NCI-H226 (cell line): Measurements from ENCODE around the gene TP53I11.

Experiments
- DNase-seq: peaks from one replicate; pipeline ENCODE4 v3.0.0-alpha.2; 2015

Gene TP53I11, protein sequence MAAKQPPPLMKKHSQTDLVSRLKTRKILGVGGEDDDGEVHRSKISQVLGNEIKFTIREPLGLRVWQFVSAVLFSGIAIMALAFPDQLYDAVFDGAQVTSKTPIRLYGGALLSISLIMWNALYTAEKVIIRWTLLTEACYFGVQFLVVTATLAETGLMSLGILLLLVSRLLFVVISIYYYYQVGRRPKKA

DNA sequence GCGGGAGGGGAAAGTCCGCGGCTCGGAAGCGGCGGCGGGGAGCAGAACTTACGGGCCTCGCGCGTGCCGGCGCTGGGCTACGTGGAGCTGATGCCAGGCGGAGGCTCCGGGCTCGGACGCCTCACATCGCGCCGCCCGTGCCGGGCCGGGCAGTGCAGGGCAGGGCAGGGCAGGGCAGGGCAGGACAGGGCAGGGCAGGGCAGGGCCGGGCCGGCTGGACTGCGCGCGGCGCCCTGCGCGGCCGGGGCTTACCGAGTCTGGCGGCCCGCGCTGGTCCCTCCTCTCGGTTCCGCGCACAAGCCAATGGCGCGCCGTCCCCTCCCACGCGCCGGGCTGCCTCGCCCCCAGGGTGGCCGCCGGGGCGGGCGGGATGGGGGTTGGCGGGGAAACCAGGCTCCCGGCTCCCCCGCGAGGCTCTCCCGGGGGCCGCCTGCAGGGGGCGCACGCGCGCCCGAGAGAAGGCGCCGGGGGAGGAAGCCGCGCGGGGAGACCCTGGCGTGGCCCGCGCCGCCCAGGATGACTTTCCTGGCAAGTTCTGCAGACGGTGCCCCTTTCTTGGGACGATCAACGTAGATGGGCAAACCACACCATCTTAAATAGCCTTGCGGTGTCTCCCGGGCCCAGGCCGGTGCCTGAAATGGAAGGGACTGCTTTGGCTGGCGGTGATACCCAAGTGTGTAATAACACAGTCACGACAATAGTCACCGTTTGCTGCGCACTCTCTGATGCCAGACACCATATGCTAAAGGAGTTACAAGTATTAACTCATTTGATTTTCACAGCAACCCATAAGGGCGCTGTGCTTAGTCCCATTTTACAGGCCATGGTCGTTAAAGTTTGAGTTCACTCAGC lies at the start of gene TP53I11:
Gene TP53I11 (minus strand): TSS at position 259 of the 852 bp plus-strand sequence. CDS start 12,548 bp downstream, outside the sequence.
- DNase-seq: peak; percentile 76

DNA sequence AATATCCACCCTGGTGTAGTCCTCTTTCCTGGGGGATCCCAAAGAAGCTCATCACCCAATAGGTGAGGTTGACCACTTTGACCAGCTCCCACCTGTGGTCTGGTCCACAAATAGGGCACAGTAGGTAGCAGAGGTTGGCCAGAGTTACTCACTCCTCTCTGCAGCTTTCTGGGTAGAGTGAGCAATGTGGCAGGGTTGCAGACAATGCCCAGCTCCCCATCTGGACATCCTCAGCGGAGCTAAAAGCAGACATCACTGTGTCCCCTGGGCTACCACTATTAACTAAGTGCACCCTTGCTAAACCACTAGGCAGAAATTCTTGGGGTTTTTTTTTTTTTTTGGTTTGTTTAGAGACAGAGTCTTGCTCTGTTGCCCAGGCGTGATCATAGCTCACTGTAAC lies 48.4 kb upstream of the TP53I11 start:
- DNase-seq: no peak

DNA sequence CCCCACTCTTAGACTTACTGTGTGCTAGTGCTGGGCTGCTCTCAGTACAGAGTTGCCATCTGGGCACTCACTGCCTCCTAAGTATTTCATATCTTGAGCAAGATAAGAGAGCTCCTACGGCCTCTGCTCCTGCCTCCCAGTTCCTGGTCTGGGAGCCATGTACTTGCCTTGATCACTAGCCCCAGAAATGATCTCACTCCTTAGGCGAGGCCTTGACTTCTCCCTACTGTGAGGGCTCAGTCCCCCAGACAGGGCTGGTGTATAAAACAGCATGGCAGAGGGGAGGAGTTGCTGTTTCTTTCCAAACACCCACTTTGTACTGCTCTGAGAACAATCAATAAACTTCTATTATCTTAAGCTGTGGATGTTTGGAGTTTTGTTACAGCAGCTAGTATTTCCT lies 47.4 kb upstream of the TP53I11 start:
- no peak for DNase-seq

DNA sequence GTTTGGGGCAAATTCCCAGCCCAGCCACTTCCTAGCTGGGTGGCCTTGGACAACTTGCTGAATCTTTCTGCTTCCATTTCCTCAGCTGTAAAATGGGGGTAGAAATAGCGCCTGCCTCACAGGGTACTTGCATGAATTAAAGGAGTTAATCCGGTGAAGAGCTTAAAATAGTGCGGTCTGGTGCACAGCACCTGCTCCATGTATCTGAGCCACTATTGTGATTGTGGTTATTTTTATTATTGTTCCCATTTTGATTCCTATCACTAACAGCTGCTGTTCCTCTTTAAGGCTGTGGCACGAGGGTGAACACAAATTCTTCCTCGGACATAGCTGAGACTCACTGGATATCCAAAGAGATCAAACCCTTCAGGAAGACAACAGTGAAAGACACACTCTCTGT lies 46.9 kb upstream of the TP53I11 start:
- DNase-seq: no peak

DNA sequence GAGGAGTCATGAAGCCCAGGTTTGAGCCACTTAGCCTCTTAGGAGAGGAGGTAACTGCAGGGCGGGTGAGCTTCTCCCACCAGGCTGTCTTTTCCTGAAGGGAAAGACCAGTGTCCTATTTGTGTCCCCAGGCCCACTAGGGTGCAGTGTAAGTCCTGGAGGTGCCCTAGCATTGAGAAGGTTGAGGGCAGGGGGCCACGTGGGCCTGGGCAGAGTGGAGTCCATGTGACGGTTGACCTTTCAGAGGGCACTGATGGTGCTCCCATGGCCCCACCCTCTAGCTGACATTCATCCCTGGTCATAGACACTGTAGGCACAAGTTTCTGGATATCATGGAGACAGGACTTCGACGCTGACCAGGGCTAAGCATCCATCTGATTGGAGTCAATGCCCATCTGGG lies 44.1 kb upstream of the TP53I11 start:
- DNase-seq: no peak

DNA sequence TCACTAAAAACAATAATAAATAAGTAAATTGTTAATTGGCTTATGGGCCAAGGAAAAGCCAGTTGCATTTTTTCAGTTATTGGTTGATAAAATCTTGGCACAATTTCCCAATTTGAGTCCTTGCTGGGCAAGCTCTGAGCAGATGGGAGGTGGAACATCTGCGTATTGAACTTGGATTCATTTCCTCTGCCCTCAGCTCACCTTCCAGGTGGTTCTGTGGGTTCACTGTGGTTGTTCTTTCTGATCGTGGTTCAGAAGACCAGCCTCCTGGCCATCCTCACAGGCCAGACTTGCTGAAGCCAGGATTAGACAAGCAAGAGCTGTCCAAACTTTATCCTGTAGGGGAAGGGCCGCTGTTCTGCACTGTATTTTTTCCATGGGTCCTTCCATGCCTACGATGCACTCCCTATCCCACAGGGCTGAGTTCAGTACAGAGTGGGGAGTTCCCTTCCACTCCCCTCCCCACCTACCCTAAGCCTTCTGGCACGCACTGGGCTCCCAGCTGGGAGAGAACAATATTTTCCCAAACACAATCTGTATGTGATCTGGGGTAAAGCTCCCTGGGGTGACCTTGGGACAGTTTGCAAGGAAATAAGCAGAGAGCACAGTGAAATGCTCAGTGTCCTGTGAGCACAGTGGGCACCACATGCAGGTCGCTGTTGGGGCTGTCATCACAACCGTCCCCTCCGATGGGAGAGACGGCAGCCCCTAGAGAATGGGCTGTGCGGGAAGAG lies 43.5 kb upstream of the TP53I11 start:
- DNase-seq: no peak

DNA sequence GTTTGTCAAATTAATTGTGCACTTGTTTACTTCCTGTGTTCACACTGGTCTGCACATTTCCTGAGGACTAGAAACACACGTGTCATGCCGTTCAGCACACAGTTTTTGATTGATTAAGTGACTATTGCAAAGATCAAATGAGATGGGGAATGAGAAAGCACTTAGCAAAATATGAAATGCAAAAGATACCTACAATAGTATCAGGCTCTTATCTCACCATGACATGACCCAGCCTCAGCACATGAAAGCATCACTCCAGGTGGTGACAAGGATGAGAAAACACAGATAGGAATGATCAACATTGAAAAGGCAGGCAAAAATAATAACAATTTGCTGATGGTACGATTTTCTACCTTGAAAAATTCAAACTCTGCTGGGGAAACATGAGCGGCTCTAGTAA lies 42.1 kb upstream of the TP53I11 start:
- no peak for DNase-seq

DNA sequence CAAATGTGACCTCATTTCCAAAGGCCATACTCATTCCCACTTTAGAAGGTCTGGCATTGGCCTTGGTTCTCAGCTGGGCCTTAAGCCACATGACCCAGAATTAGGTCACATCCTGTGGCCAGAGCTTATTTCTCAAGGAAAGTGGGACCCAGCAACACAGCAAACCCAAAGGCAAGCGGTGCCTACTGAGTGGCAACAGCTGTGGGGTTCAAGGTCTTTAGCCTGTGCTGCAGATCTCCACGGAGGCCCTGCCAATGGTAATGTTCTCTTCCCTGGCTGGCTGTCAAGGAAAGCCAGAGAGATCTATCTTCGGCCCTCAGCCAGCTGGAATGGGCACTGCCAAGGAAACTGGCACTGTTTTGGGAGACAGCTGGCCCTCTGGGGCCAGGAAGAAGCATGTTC lies 41.5 kb upstream of the TP53I11 start:
- DNase-seq: no peak

DNA sequence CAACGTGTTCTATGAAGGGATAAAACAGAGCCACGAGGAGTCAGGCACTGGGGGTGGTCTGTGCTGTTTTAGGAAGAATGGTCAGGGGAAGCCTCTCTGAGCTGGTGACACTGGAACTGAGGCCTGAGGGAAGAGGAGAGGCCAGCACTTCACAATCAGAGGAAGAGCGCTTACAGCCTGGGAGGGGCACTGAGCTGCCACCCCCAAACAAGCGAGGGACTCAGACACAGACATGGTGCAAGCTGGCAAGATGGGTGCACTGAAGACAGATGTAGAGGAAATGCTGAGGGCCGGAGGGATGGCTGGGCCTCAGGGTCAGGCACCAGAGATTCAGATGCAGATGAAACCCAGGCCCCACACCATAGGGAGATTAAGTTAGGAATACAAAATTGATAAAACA lies 40.0 kb upstream of the TP53I11 start:
- DNase-seq: no peak

DNA sequence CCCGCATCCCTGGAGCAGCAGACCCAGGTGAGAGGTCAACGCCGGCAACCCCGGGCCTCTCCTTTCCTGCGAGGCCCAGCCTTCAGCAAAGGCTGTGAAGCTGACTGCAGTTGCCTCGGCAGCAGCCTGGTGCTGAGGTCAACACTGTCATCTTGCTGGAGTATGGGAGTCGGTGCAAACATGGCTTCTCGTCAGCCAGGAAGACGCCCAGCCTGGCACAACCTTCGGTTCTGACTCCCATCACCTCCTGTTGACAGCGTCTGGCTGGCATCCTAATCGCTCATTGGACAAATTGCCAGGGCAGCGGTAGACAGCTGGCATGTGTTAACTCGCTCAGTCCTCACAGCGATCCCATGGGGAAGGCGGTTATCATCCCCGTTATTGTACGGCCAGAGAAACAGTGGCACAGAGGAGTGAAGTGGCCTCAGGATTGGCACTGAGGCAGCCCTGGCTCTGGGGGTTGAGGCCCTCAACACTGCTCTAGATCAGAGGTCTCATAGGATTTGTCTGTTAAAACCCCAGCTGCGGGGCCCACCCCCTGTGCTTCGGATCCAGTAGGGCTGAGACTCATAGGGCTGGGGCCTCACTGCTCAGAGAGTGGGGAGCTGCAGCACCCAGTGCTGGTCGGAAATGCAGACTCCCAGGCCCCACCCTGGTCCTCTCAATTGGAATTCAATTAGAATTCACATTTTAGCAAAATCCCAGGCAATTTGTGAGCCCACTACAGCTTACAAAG lies 39.3 kb upstream of the TP53I11 start:
- no peak for DNase-seq

DNA sequence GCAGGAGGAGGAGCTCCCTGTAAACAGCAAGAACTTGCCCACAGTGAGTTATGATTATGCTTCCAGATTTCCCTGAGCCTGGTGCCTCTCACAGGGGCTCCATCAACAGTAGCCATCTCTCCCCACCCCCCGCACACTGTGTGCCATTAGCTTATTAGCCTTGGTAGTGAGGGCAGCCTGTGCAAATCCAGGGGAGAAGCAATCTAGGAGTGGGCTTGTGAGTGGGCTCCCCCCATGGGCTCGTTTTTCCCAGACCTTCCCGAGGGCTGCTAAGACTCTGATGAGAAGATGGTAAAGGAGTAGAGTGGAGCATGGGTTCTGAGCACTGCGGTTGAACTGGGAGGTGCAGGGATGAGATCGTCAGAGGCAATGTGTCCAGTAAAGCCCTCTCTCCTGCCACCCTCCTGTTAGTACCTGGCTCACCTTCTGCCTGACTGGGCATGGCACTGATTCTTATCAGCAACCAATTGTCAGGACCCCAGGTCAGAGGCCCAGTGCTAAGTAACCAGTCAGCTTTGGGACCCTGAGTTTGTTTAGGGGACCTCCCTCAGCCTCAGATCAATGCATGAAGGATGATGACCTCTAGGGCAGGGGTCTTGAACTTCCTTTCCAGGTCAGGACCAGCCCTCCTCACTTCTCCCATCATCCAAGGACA lies 38.4 kb upstream of the TP53I11 start:
- no peak for DNase-seq

DNA sequence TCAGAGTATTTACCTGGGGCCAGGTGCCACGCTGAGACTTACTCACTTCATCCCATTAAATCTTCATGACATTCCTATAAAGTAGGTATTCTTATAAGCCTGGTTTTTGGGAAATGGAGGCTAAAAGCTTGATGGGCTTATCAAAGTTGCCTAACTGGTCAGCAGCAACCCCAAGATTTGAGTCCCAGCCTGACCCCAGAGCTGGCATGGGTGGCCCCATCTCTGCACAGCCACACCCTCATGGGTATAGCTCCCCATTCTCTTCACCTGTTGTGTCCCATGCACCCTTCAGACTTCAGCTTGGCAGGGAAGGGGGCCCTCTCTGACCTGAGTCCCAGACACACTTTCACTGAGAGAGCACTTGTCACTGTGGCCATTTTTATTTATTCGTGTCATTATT lies 37.4 kb upstream of the TP53I11 start:
- DNase-seq: no peak

DNA sequence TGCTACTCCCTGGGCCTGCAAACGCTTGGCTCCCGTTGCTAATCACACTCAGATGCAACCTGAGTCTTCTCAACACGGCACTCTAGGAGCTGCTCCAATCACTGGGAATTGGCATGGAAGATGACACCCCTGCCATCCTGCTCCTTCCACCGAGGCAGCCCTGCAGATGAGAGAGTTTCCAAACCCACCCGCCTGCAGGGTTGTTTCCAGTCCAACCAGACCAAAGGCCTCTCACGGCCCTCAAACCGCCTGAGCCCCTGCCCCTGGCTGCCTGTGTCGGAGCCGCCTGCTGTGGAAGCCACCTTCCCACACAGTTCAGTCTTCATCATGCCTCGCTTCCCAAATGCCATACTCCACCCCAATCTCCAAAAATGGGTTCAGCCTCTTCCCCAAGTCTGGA lies 36.8 kb upstream of the TP53I11 start:
- DNase-seq: no peak

DNA sequence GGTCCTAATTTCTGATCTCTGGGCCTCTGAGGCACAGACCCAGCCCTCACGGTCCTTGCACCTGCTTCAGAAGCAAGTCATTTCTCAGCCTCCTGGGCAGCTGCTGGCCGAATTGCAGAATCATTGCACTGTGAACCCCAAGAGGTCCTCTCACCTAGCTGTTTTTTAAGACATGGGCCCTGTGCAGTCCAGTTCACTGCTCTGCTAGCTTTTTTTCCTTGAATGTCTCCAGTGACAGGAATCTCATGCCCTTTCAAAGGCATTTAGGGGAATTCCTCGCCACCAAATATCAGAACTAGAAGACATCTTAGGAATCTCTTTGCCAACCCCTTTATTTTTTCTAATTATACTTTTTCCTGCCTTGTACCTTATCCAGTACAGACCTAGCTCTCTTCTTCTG lies 35.6 kb upstream of the TP53I11 start:
- no peak for DNase-seq

DNA sequence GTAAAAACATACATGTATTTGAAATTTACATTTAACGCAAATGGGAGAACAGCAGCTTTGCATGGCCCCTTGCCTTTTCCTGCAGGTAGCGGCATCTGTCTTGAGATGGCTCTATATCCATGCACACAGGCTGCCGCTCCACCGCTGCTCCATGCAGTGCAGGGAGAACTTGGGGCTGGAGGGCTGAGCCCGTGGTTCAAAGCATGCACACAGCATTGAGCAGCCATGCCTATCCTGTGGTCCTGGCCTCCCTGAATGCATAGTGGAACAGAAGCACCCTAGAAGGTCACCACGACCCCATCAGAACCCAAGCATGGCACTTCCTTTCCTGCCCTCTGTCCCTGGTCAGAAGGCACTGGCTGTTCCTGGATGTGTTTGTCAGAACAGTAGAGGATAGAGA lies 35.0 kb upstream of the TP53I11 start:
- no peak for DNase-seq

DNA sequence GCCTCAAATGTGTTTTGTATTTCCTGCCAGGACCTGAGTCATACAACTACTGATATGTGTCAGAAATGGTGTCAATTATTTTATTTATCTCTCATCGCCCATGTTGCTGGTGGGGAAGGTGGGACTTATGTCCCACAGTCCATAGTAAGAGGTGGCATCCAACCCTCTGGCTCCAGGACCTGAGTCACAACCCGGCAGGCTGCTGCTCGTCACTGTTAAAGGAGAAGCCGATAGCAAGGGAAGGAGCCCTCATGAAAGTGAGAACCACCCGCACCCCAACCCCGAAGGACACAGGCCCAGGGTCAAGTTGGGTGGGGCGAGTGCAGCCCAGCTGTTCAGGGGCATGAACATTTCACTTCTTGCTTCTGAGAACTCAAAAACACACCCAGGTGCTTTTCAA lies 33.1 kb upstream of the TP53I11 start:
- DNase-seq: no peak

DNA sequence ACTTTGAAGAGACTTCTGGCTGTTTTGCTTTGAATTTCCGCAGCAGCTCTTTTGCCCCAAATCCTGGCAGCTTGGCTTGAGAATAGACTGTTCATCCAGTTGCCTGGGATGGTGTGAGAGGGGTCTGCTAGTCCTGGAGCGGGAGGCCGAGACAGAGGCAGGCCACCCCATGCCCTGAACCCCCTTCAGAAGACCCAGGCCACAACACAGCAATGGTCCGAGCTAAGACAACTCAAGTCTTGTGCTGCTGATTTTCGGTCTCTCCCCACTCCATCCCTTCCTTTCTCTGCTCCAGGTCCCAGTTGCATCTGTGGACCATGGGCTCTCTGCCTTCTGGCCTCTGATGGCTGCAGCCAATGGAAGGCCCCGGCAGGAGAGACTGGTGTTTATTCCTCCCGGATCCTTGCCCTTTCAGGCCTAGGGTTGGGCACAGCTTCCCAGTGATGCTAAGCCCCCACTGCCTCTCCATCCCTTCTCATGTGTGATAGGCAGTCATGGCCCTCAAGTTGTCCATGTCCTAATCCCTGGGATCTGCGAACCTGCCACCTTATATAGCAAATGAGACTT lies 31.9 kb upstream of the TP53I11 start:
- DNase-seq: no peak

DNA sequence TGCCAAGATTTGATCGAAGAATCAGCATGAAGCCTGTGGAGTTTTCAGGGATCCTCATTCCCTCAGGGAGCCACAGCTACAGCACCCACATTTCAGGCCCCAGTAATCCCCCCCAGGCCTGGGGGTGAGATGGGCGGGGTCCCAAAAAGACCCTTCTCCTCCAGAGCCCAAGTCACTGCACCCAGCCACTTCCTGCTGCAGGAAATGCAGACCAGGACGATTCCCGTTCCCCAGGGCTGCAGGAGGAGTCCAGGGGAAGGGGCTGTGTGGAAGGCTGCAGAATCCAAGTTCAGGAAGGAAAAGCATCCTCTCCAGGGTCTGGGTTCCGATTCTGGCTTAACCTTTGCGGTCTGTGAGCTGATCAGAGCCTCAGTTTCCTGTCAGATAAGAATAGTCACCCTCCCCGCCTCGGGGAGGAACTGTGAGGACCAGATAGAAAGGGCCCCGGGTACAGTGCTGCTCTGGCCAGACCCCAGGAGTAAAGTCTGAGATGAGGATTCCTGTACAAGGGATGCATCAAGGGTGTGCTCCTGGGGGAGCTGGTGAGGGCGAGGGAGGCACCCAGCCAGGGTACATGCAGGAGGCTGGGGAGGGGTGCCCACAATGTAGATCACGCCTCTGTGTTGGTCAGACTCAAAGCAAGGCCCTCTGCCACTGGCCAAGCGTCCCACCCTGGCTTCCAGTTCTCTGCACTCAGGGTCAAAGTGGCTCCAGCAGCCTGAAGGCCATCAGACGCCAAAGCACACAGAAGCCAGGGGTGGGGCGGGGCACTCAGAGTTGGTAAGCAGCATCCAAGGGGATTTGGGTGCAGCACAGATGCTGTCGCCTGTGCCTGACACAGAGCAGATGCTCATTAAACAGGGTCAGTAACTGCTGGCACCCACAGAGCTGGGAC lies 30.1 kb upstream of the TP53I11 start:
- no peak for DNase-seq

DNA sequence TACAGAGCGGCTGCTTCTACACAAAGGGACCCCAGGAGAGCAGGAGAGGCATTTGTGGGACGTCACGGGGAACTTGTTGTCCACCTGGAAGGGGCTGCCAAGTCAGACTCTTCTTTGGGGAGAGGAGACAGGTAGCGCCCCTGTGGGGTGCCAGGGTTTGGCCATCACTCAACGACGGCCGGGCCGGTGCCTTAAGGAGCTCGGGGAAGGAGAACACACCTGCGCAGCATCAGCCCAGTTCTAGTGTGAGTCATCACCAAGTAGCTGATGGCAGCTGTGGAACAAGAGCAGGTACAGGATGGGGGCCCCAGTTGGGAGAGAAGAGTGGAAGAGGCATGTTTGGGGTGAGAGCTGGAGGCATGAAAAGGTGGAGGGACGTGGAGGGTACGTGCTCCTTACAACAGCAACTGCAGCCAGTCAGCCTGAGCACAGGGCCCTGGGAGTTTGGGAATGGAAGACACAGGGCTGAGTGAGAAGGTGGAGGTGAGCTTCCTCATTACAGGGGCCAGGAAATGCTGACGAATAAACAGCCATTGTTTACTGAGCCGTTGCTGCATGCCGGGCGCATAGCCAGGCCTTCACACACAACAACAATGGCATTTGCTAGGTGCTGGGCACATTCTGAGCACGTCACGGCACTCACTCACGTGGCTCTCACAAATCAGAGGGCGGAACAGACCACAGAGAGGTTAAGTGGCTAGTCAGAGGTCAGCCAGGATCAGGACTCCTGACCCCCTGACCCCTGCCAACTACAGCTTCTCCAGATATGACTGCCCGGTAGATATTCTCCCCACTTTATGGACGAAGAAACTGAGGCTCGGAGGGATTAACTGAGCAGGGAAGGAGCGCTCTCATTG lies 29.1 kb upstream of the TP53I11 start:
- no peak for DNase-seq

DNA sequence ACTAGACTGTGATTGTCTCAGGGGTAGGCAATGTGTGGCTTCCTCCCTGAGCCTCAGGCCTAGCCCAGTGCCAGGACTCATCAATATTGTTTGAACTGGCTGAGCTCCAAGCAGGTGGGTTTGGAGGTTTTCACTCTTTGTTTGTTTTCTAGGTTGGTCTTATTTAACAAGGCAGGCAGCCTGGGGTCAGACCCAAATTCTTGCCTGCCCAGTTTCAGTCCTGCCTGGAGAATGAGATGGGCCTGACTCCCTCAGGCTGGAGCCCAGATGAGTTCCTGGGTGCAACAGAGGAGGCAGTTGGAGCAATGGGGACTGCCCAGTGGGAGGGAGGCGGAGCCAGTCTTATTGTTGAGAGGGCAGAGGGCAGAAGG lies 28.3 kb upstream of the TP53I11 start:
- no peak for DNase-seq
